ENCODE measurements around the gene CFAP45.

GRCh38 chr1:159938905-159939677 lies 39.1 kb upstream of the CFAP45 start:
- TF ChIP-seq CTCF (conservative IDR thresholded peaks at IDR 0.05; ENCODE audit: low read length) (no peak), EZH2phosphoT487 (IDR thresholded peaks at IDR 0.05; ENCODE audit: borderline replicate concordance, low read depth, low read length) (no peak)

Measured in OCI-LY7 (cell line).